GM12878 (cell line): Measurements from ENCODE around the gene NUP210L. TPM values are rescaled to one million over a fixed set of nuclear protein-coding genes. Genes with fewer than 3 reads are reported as not detected.

ENCODE experiments used
- BCL3 ChIP-seq: IDR thresholded peaks from 2 replicates; pipeline ENCODE4 v1.6.1; 2011; ENCODE audit warnings: borderline replicate concordance, low read depth, mild to moderate bottlenecking, moderate library complexity, low read length; ENCODE audit not compliant: insufficient read depth, poor library complexity, severe bottlenecking
- CEBPB ChIP-seq, 2 experiments: fragments of 150-350 bp in 1 of 2; IDR thresholded peaks; 2 replicates each; pipeline ENCODE4 v1.6.1; 2012 to 2014; ENCODE audit warnings: low read depth in 2 of 2, low read length in 2 of 2, borderline replicate concordance in 1 of 2, inconsistent platforms in 1 of 2
- CEBPZ ChIP-seq: fragments of 150-350 bp; IDR thresholded peaks from 2 replicates; pipeline ENCODE4 v1.6.1; 2016; ENCODE audit warnings: low read depth, low read length
- CREM ChIP-seq: IDR thresholded peaks from 2 replicates; pipeline ENCODE4 v1.6.1; 2014; ENCODE audit warnings: antibody characterized with exemption, low read depth
- ESRRA ChIP-seq: IDR thresholded peaks from 2 replicates; pipeline ENCODE4 v1.6.1; 2012; ENCODE audit warnings: mild to moderate bottlenecking, low read length, improper control_type of control experiment
- GATAD2B ChIP-seq: fragments of 450-650 bp; conservative IDR thresholded peaks from 2 replicates; pipeline ENCODE4 v1.6.1; 2017; ENCODE audit warnings: low read depth, mild to moderate bottlenecking, moderate library complexity
- HCFC1 ChIP-seq: fragments of 150-350 bp; IDR thresholded peaks from 2 replicates; pipeline ENCODE4 v1.6.1; 2014; ENCODE audit warnings: low read length
- HDAC2 ChIP-seq: fragments of 200-600 bp; sonication (generic); IDR thresholded peaks from 2 replicates; pipeline ENCODE4 v1.6.1; 2017
- KDM1A ChIP-seq: fragments of 200-600 bp; sonication (generic); IDR thresholded peaks from 2 replicates; pipeline ENCODE4 v1.6.1; 2016; ENCODE audit warnings: borderline replicate concordance
- MEF2A ChIP-seq: IDR thresholded peaks from 2 replicates; pipeline ENCODE4 v1.6.1; 2011; ENCODE audit warnings: low read depth, mild to moderate bottlenecking, low read length, moderate library complexity; ENCODE audit not compliant: insufficient read depth
- MTA3 ChIP-seq: IDR thresholded peaks from 2 replicates; pipeline ENCODE4 v1.6.1; 2012; ENCODE audit warnings: low read length, inconsistent platforms, borderline replicate concordance
- PAX8 ChIP-seq: fragments of 450-650 bp; IDR thresholded peaks from 2 replicates; pipeline ENCODE4 v1.6.1; 2017; ENCODE audit warnings: mild to moderate bottlenecking, moderate library complexity
- PKNOX1 ChIP-seq: fragments of 450-650 bp; IDR thresholded peaks from 2 replicates; pipeline ENCODE4 v1.6.1; 2016; ENCODE audit warnings: mild to moderate bottlenecking
- PML ChIP-seq: IDR thresholded peaks from 2 replicates; pipeline ENCODE4 v1.6.1; 2012; ENCODE audit warnings: low read length, inconsistent platforms
- RBBP5 ChIP-seq: fragments of 200-600 bp; sonication (generic); conservative IDR thresholded peaks from 2 replicates; pipeline ENCODE4 v1.6.1; 2016
- REST ChIP-seq: IDR thresholded peaks from 2 replicates; pipeline ENCODE4 v1.6.1; 2012; ENCODE audit warnings: mild to moderate bottlenecking, low read depth, low read length
- RUNX3 ChIP-seq: IDR thresholded peaks from 2 replicates; pipeline ENCODE4 v1.6.1; 2012; ENCODE audit warnings: low read length, inconsistent platforms
- SIX5 ChIP-seq: IDR thresholded peaks from 2 replicates; pipeline ENCODE4 v1.6.1; 2011; ENCODE audit warnings: mild to moderate bottlenecking, low read depth, low read length, moderate library complexity; ENCODE audit not compliant: severe bottlenecking
- TAF1 ChIP-seq: IDR thresholded peaks from 2 replicates; pipeline ENCODE4 v1.6.1; 2011; ENCODE audit warnings: mild to moderate bottlenecking, low read depth, low read length, borderline replicate concordance
- USF1 ChIP-seq: IDR thresholded peaks from 2 replicates; pipeline ENCODE4 v1.6.1; 2011; ENCODE audit warnings: borderline replicate concordance, low read depth, mild to moderate bottlenecking, moderate library complexity, mixed read lengths, low read length; ENCODE audit not compliant: insufficient read depth; ENCODE audit errors: extremely low read length
- polyA plus RNA-seq, 11 experiments: library from polyadenylated mRNA; depleted of rRNA in 4 of 11; unstranded in 6 of 11; stranded (reverse) in 5 of 11; fragments of >200 nt; fragmentation: Nextera tagmentation in 4 of 11; fragmentation: Illumina TruSeq in 1 of 11; extraction: Ambion mirVana in 4 of 11; extraction: Trizol in 1 of 11; gene quantifications; 1 replicate in 1 of 11; 2 replicates in 10 of 11; pipeline versions ENCODE4 v1.2.1 to v1.2.3, GENCODE V29; 2011 to 2016; ENCODE audit warnings: inconsistent platforms in 2 of 11, missing spikeins in 2 of 11, low read depth in 1 of 11
- total RNA-seq, 4 experiments: library from RNA; depleted of rRNA in 3 of 4; stranded (reverse); fragments of >200 nt in 3 of 4; fragmentation: Illumina TruSeq in 1 of 4; extraction: Trizol in 1 of 4; gene quantifications; 2 replicates each; pipeline versions ENCODE4 v1.2.1 to v1.2.3, GENCODE V29; 2013 to 2021

The NUP210L gene
- total and polyA plus RNA-seq, 10 of the 15 experiments (the other 5 are each of a cell fraction or from before 2014, with no cell fraction given) = 0.04 to 0.08 (median 0.07) TPM; not detected in 7

GRCh38 chr1:154183046-154183915, 28.4 kb upstream of the NUP210L start (continued):
- no peak for TF ChIP-seq USF1
- no peak for TF ChIP-seq KDM1A
- TF ChIP-seq HDAC2 = no peak
- TF ChIP-seq CEBPB (IDR thresholded peaks at IDR 0.05; ENCODE audit: borderline replicate concordance in 1 of 2, low read depth in 2 of 2, low read length in 2 of 2) = no peak
- TF ChIP-seq RUNX3 = peak; percentile 49; the same call in 1 of the 2 replicates
- no peak for TF ChIP-seq MEF2A
- TF ChIP-seq REST = no peak
- no peak for TF ChIP-seq BCL3
- TF ChIP-seq RBBP5 = no peak
- TF ChIP-seq PML = peak; percentile 98
- peak; percentile 85 for TF ChIP-seq GATAD2B
- no peak; the same call in 1 of the 2 replicates for TF ChIP-seq MTA3
- peak; percentile 98 for TF ChIP-seq CREM
- TF ChIP-seq HCFC1 = peak; percentile 56
- no peak for TF ChIP-seq PAX8
- no peak for TF ChIP-seq ESRRA
- TF ChIP-seq SIX5 = no peak
- no peak for TF ChIP-seq CEBPZ
- peak; percentile 91 for TF ChIP-seq TAF1
- TF ChIP-seq PKNOX1 = no peak
